Stimulated activated effector memory CD8-positive, alpha-beta T cell treated with anti-CD3 and anti-CD28 coated beads, Interleukin-12 subunit alpha, Interleukin-12 subunit beta, amount 100 ng/mL, for 72 hours (primary cell): ENCODE results near the gene TRAF2.
A peak's percentile ranks its signal among the peaks of the same experiment; 100 is the strongest.

Experiments
- ATAC-seq: fragments of 150-1000 bp; cut with Tn5 transposase; 2 replicates; pipeline ENCODE4 v1.10.0; 2021
- DNase-seq, 2 donors: peaks; one replicate each; pipeline ENCODE4 v3.0.0; 2021 to 2022; ENCODE audit warnings: low spot score in 2 of 2
- H3K27ac Mint-ChIP-seq: one replicate; pipeline ENCODE4 v1.8.0; 2022; ENCODE audit warnings: mild to moderate bottlenecking, mixed read lengths
- H3K36me3 Mint-ChIP-seq: one replicate; pipeline ENCODE4 v1.8.0; 2022; ENCODE audit warnings: mild to moderate bottlenecking, mixed read lengths
- H3K4me1 Mint-ChIP-seq: one replicate; pipeline ENCODE4 v1.8.0; 2022; ENCODE audit warnings: mixed read lengths
- H3K4me3 Mint-ChIP-seq: one replicate; pipeline ENCODE4 v1.8.0; 2022; ENCODE audit warnings: mild to moderate bottlenecking, mixed read lengths
- H3K9me3 Mint-ChIP-seq: one replicate; pipeline ENCODE4 v1.8.0; 2022; ENCODE audit warnings: mixed read lengths

Gene TRAF2

DNA sequence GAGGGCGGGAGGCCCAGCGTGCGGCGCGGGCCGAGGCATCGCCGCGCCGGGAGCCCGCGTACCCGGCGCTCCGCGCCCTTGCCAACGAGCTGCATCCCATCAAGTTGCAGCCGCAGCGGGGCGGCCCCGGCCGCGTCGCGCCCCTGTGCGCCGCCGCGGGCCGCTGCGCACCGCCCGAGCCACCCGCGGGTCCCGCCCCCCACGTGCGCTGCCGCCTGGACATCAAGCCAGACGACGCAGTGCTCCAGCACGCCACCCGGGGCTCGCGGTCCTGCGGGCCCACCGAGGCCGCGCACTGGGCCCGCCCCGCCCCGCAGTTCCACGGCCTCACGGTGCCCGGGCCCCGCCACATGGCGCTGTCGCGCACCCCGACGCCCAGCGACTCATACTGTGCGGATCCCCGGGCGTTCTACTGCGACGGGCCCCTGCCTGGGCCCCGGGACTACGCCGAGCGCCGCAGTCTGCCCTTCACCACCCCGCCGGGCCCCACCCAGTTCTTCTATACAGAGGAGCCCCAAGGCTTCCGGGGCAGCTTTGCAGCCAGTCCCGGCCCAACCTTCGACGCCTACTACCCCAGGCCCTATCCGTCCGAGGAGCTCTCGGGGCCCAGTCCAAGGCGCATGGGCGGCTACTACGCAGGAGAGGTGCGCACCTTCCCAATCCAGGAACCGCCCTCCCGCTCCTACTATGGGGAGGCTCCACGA, 41.4 kb upstream of the TRAF2 start:
- peaks cover 28% of the 10 kb centered on the region for H3K4me1 Mint-ChIP-seq

DNA sequence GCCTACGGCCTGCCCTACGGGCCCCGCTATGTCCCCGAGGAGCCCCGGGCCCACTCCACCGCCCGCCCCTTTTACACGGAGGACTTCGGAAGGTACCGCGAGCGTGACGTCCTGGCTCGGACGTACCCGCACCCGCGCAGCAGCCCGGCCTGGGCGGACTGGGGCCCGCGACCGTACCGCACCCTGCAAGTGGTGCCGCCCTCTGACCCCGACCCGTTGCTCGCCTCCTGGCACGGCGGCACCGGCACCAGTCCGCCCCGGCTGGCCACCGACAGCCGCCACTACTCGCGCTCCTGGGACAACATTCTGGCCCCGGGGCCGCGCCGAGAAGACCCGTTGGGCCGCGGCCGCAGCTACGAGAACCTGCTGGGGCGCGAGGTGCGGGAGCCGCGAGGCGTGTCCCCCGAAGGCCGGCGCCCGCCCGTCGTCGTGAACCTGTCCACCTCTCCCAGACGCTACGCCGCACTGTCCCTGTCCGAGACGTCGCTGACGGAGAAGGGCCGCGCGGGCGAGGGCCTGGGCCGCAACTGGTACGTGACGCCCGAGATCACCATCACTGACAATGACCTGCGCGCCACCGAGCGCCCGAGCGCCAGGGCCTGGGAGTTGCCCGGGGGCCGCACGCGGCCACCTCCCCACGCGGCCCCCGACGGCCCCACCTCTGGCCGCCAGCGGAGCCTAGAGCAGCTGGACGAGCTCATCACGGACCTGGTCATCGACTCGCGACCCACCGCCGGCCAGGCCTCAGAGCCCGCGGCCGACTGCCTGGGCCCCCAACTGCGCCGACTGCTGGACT, 40.7 kb upstream of the TRAF2 start:
- H3K4me3 Mint-ChIP-seq, result peak overlapping the region; percentile 94
- H3K36me3 Mint-ChIP-seq, result peaks cover 46% of the 10 kb centered on the region
- ATAC-seq (no peak), DNase-seq (peak in 1 of 2 donors; percentile 51)
- H3K4me1 Mint-ChIP-seq, result peaks cover 29% of the 10 kb centered on the region
- no peaks in the 10 kb centered on the region for H3K9me3 Mint-ChIP-seq
- no peak overlapping the region for H3K27ac Mint-ChIP-seq

More for the DNA sequence above, 41.4 kb upstream of the TRAF2 start:
- ATAC-seq, result no peak
- peak in 1 of 2 donors; percentile 58 for DNase-seq
- H3K27ac Mint-ChIP-seq, result no peak overlapping the region
- H3K9me3 Mint-ChIP-seq, result no peaks in the 10 kb centered on the region
- H3K4me3 Mint-ChIP-seq, result no peak overlapping the region
- peaks cover 44% of the 10 kb centered on the region for H3K36me3 Mint-ChIP-seq

DNA sequence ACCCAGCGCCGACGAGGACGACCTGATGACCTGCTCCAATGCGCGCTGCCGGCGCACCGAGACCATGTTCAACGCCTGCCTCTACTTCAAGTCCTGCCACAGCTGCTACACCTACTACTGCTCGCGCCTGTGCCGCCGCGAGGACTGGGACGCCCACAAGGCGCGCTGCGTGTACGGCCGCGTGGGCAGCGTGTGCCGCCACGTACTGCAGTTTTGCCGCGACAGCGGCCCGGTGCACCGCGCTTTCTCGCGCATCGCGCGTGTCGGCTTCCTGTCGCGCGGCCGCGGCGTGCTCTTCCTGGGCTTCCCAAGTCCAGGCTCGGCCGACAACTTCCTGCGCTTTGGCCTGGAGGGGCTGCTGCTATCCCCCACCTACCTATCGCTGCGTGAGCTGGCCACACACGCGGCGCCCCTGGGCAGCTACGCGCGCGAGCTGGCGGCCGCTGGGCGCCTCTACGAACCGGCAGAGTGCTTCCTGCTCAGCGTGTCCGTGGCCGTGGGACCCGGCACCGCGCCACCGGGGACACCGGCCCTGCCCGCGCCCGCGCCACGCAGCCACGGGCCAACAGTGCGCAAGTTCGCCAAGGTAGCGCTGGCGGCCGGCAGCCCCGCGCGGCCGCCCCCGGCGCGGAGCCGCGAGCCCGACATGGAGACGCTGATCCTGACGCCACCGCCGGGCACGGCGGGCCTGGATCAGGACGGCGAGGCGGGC, 39.8 kb upstream of the TRAF2 start:
- H3K9me3 Mint-ChIP-seq, result no peaks in the 10 kb centered on the region
- DNase-seq (peak in 1 of 2 donors; percentile 52), ATAC-seq (no peak)
- no peak overlapping the region for H3K27ac Mint-ChIP-seq
- peaks cover 51% of the 10 kb centered on the region for H3K36me3 Mint-ChIP-seq
- peak overlapping the region; percentile 94 for H3K4me3 Mint-ChIP-seq
- peaks cover 21% of the 10 kb centered on the region for H3K4me1 Mint-ChIP-seq

DNA sequence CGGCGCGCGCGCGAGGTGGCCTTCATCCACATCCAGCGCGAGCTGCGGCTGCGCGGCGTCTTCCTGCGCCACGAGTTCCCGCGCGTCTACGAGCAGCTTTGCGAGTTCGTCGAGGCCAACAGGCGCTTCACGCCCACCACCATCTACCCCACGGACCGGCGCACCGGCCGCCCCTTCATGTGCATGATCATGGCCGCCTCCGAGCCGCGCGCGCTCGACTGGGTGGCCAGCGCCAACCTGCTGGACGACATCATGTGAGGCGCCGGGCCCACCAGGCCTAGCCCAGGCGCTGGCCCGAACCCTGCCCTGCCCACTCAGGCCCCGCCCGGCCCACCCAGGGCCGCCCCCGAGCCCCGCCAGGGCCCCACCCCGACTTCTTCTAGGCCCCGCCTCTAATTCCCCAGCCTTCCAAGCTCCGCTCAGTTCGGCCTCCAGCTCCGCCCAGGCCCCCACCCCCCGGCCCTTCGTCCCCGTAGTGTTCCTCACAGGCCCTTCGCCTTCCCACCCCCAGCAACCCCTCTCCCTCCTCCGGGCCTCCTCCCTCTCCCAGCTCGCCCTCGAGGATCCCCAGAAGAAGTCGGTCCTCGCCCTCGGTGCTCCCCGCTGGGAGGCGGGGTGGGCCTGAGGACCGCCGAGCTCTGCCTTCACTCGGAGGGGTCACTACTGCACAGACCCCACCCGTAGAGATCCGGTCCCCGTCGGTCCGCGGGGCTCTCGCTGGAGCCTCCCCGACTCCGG, 39.1 kb upstream of the TRAF2 start:
- Mint-ChIP-seq H3K9me3 (no peaks in the 10 kb centered on the region), H3K27ac (peak overlapping the region; percentile 92), H3K4me3 (peak overlapping the region; percentile 94), H3K4me1 (peaks cover 17% of the 10 kb centered on the region), H3K36me3 (peaks cover 54% of the 10 kb centered on the region)
- ATAC-seq (no peak), DNase-seq (peak in 1 of 2 donors; percentile 51)

DNA sequence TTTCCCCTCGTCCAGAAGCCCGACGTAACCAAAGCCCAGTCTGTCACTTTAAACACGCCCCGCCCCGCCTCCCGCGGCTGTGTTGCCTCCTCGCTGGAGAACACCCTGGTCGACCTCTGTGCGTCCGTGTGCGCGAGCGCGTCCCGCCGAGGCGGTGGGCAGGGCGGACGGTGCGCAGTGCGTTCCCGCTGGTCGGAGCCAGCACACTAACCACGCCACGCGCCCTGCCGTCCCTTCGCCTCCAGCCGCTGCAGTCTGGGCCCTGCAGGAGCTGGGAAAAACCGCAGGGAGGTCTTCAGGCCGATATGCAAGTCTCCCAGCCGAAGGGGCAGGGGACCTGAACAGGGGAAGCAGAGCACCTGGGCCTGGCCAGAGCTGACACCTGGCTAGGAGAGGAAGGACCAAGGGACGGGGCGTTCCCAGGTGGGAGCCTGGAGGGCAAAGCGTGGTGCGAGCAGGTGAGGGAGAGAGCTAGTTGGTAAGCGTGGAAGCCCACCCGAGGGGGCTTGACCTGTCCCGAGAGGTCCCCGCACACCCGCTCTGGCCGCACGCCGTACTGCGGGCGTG, 38.4 kb upstream of the TRAF2 start:
- H3K9me3 Mint-ChIP-seq, result no peaks in the 10 kb centered on the region
- H3K27ac Mint-ChIP-seq, result peak overlapping the region; percentile 92
- H3K36me3 Mint-ChIP-seq, result peaks cover 57% of the 10 kb centered on the region
- peaks cover 17% of the 10 kb centered on the region for H3K4me1 Mint-ChIP-seq
- peak overlapping the region; percentile 94 for H3K4me3 Mint-ChIP-seq
- ATAC-seq, result peak; percentile 68
- peak; percentile 79 to 91 for DNase-seq

DNA sequence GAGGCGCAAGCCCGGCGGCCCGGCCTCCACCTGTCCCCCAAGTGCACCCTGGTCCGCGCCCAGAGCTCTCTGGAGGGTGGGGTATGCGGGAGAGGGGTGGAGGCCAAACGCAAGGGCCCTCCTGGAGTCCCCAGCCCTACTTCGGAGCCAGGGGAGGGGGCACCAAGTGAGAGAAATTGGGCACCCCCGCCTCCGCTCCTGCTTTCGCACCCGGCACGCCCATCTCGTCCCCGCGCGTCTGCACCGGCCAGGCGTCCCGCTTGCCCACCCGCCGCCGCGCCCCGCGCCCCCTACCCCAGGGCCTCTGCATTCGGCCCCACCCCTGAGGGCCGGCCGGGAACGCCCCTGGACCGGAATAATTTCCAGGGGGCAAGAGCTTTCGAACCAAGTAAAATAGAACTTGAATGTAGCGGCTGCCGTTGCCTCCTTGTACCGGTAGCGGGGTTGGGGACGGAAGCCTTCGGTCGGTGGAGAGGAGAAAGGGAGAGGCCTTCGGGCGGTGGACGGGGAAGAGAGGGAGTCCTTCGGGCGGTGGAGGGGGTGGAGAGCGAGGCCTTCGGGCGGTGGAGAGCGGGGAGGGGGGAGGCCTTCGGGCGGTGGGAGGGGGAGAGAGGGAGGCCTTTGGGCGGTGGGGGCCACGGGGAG, 37.8 kb upstream of the TRAF2 start:
- Mint-ChIP-seq H3K4me3 (peak overlapping the region; percentile 94), H3K36me3 (peaks cover 55% of the 10 kb centered on the region), H3K27ac (peak overlapping the region; percentile 92), H3K4me1 (peaks cover 17% of the 10 kb centered on the region), H3K9me3 (no peaks in the 10 kb centered on the region)
- ATAC-seq, result peak; percentile 9
- peak in 1 of 2 donors; percentile 74 for DNase-seq

DNA sequence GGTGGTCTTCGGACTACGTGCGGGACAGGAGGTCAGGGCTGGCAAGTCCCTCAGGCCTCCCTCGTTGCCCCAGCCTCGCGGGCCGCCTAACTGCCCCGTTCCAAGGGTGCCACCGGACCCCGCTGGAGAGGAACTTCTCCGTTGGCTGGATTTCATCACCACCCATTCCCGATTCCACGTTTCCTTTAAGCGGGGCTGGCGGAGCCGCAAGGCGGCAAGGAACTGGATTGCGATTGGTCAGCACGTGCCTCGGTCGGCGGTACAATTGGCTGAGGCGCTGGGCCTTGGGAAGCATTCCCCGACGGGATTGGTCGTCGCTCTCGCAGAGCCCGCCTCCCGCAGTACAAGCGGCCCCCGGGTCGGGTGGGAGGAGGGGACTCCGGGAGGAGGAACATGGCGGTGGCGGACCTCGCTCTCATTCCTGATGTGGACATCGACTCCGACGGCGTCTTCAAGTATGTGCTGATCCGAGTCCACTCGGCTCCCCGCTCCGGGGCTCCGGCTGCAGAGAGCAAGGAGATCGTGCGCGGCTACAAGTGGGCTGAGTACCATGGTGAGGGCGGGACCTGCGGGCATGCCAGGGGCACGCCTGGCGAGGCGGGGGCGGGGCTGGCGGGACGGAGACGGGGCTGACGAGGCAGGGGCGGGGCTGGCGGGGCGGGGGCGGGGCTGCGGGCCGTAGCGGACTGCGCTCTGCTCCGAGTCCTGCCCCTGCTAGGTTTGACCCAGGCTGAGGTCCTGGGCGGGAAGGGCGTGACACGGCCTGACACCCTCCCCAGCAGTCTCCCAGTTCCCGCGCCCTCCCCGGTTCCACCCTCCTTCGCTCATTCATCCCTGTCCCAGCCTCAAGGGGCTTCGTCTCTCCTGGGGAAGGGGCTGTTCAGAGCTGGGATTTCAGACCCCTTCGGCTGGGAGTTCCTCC, 37.0 kb upstream of the TRAF2 start, which contains the start of gene PHPT1:
Gene PHPT1 (plus strand): TSS at position 372 of the 922 bp plus-strand sequence. CDS start 22 bp downstream, at position 394.
- H3K4me3 Mint-ChIP-seq, result peak within 1 kb of the TSS; percentile 94
- no peaks in the 10 kb centered on the region for H3K9me3 Mint-ChIP-seq
- H3K36me3 Mint-ChIP-seq, result peaks cover 51% of the 10 kb centered on the region
- H3K27ac Mint-ChIP-seq, result peak within 1 kb of the TSS; percentile 92
- ATAC-seq (peak; percentile 89), DNase-seq (peak; percentile 93 to 99)
- peaks cover 17% of the 10 kb centered on the region for H3K4me1 Mint-ChIP-seq

DNA sequence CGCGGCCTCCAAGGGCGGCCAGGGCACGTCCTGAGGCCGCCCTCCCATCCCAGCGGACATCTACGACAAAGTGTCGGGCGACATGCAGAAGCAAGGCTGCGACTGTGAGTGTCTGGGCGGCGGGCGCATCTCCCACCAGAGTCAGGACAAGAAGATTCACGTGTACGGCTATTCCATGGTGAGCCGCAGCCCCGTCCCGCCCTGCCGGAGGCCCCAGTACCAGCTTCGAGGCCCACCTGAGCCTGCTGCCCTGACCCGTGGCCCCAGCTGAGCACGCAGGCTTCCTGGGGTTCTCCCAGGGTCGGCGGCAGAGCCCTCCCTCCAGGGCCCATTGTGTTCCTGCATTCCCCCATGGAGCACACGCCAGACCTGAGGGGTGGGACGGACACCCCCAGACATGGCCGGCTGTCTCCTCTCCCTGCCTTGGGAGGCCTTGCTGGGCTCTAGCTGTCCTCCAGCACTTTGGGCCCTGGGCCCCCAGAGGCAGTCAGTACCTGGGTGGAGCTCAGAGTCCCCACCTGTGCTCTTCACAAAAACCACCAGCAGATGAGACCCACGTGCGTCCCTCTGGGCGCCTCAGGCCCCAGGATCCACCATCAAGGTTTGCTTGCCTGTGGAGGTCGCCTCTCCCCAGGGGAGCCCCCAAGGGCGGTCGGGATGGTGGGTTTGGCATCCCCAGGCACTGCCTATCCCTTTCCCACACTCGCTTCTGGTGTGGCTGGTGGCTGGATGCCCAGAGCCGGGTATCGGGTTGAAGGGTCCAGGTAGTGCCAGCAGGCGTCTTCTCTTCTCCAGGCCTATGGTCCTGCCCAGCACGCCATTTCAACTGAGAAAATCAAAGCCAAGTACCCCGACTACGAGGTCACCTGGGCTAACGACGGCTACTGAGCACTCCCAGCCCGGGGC, 36.1 kb upstream of the TRAF2 start:
- Mint-ChIP-seq H3K27ac (no peak overlapping the region), H3K9me3 (no peaks in the 10 kb centered on the region), H3K4me1 (peaks cover 17% of the 10 kb centered on the region), H3K36me3 (peaks cover 51% of the 10 kb centered on the region), H3K4me3 (peak overlapping the region; percentile 94)
- DNase-seq, result peak in 1 of 2 donors; percentile 51
- no peak for ATAC-seq

DNA sequence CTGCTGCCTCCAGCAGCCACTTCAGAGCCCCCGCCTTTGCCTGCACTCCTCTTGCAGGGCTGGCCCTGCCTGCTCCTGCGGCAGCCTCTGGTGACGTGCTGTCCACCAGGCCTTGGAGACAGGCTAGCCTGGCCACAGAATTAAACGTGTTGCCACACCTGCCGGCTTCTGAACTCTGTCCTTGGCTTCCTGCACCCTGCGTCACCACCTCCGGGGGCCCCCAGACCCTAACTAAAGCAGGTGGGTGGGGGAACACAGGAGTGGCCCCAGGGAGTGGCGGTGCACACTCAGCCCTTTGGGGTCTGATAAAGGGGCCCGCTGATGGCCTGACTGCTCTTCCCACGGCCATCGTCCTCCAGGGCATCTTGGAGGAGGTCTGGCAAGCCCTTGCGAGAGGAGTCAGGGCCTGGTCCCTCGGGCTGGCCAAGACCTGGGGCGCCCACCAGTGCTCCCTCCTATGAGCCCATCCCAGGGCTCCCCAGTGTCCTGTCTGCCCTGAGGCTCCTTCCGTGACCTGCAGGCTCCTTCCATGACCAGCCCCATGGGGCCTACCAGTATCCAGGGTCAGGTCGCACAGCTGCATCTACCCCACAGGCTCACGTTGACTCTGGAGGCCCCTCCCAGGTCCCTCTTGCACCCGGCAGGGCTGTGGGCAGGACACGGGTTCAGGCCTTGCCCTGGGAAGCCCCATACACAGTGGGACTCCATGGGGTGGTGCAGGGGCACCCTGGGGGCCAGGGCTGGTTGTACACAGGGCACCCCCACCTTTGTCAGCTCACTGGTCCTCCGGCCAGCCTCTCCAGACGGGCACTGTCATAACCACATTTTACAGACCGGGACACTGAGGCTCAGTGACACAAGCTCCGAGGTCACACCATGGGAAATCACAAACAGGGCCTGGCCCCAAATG, 35.2 kb upstream of the TRAF2 start:
- H3K4me3 Mint-ChIP-seq, result peak overlapping the region; percentile 94
- H3K36me3 Mint-ChIP-seq, result peaks cover 51% of the 10 kb centered on the region
- DNase-seq (peak in 1 of 2 donors; percentile 53), ATAC-seq (no peak)
- H3K4me1 Mint-ChIP-seq, result peaks cover 17% of the 10 kb centered on the region
- no peaks in the 10 kb centered on the region for H3K9me3 Mint-ChIP-seq
- H3K27ac Mint-ChIP-seq, result no peak overlapping the region

DNA sequence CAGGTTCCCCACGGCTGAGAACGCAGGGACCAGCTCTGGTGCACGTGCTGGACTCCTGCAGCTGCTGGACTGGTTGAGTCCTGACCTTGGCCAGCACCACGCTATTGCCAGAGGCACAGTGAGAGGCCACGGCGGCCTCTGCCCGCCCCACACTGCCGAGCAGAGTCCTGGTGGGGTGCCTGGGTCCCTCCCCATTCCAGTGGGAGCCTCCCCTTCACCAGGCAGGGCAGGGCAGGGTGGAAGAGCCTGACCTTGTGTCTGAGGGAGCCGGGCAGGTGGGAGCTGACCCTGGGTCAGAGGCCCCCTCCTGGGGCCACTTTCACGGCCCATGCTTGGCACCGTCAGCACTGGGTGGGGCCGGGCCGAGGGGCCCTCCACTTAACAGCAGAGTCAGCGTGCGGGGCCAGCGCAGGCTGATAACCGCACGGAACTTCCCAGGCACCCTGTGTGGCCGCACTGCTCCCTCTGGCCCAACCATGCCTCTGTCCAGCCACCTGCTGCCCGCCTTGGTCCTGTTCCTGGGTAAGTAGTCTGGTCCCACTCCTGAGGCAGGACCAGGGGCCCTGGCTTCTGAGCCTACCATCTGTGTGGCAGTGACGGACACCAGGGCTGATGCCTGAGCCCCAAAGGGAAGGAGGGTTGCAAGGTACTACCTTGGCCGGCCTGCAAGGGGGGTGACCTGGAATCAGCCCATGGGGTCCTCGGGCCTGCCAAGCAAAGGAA, 34.2 kb upstream of the TRAF2 start, which contains the start of gene MAMDC4:
Gene MAMDC4 (plus strand): TSS at position 406 of the 723 bp plus-strand sequence. CDS start 71 bp downstream, at position 477.
- peaks cover 51% of the 10 kb centered on the region for H3K36me3 Mint-ChIP-seq

More for the DNA sequence above, 34.2 kb upstream of the TRAF2 start, which contains the start of gene MAMDC4:
- DNase-seq, result no peak
- H3K27ac Mint-ChIP-seq, result no peak within 1 kb of the TSS
- H3K4me3 Mint-ChIP-seq, result peak within 1 kb of the TSS; percentile 94
- H3K4me1 Mint-ChIP-seq, result peaks cover 17% of the 10 kb centered on the region
- H3K9me3 Mint-ChIP-seq, result no peaks in the 10 kb centered on the region
- ATAC-seq, result no peak
